Globus pallidus (tissue), 1 donor: ENCODE data around the gene SORD.
"Not testable (repeated sequence)": the region's sequence is repeated elsewhere in the genome, so short reads cannot be mapped to it uniquely, and the experiment has no call there.

Source experiments
- DNase-seq: peaks from one replicate; pipeline ENCODE4 v3.0.0-alpha.2; 2015; ENCODE audit warnings: low spot score

SORD gene

DNA sequence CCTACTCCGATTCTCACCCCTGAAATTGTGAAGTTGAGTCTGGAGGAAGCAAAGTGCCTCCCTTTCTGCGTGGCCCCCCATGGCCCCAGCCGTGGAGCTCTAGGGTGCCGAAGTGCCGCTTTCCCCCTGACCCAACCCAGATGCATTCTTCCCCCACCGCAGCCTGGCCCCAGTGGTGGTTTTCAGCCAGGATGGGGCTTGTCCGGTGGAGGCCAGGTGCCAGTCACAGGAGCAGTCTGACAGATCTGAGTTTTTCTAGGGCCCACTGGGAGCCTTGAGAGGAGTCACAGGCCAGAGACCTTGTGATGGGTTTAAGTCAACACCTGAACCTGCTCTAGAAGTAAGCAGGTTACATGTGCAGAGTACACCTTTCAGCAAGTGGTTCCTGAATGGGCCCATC is 39.3 kb downstream of the SORD start:
- DNase-seq = not testable (repeated sequence)

GRCh38 chr15:45064386-45064785 is 41.4 kb downstream of the SORD start:
- DNase-seq = no peak

- DNase-seq = not testable (repeated sequence)
Observed at GRCh38 chr15:45069942-45070360, 47.0 kb downstream of the SORD start.

GRCh38 chr15:45073602-45074001 is 50.6 kb downstream of the SORD start:
- DNase-seq = not testable (repeated sequence)

GRCh38 chr15:45075440-45076320 is 52.7 kb downstream of the SORD start:
- DNase-seq = not testable (repeated sequence)

DNA sequence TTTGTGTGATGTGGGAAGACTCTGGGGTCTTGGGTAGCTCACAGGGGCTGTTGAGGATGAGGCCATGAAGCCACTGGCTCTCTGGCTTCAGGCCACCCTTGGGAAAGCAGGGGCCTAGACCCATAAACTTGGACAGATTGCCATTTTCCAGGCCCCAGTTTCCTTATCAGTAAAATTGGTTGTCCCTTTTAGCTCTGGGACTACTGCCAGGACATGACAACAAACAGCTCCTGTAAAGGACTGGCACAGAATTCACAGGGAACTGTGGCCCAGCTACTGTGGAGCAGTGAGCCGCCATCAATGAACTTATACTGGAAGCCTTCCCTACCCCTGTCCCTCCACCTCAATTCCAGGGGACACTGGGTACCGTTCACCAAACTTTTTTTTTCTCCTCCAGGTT is 54.4 kb downstream of the SORD start:
- not testable (repeated sequence) for DNase-seq

DNA sequence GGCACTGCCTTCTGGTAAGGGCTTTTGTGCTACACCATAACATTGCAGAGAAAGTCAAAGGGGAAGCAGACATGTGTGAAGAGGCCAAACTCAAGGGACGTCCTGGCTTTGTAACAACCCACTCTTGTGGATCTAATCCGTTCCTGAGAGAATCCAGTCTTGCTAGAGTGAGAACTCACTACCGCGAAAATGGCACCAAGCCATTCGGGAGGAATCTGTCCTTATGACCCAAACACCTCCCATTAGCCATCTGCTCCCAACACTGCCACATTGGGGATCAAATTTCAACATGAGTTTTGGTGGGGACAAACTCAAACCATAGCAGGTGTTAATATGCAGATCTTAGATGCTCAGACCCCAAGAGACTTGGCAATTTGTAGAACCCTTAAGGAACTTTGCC is 56.2 kb downstream of the SORD start:
- not testable (repeated sequence) for DNase-seq

- not testable (repeated sequence) for DNase-seq
Observed at GRCh38 chr15:45079628-45080246, 56.7 kb downstream of the SORD start.

GRCh38 chr15:45080593-45080992 is 57.6 kb downstream of the SORD start:
- not testable (repeated sequence) for DNase-seq

- not testable (repeated sequence) for DNase-seq
Observed at GRCh38 chr15:45082412-45082811, 59.4 kb downstream of the SORD start.

DNA sequence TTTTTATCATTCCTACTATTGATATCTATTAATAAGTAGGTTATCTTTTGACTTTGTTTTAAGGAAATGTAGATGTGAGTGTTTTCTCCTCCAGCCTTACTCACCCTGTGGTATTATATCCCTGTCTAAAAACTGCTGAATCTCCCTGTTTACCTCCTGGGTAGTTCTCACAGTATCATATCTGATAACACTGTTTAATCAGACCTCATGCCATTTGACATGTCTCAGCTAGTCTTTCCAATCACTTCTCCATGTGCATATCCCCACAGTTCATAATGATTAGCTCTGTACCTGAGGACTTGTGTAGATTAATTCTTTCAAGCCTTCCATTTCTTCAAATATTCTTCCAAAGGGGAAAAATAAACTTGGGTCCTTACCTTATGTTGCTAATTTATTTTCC is 60.2 kb downstream of the SORD start:
- DNase-seq = no peak

- no peak for DNase-seq
Observed at GRCh38 chr15:45084163-45084562, 61.2 kb downstream of the SORD start.

GRCh38 chr15:45087513-45087912 is 64.5 kb downstream of the SORD start:
- DNase-seq = no peak

- DNase-seq = no peak
Observed at GRCh38 chr15:45088801-45089711, 66.1 kb downstream of the SORD start.

DNA sequence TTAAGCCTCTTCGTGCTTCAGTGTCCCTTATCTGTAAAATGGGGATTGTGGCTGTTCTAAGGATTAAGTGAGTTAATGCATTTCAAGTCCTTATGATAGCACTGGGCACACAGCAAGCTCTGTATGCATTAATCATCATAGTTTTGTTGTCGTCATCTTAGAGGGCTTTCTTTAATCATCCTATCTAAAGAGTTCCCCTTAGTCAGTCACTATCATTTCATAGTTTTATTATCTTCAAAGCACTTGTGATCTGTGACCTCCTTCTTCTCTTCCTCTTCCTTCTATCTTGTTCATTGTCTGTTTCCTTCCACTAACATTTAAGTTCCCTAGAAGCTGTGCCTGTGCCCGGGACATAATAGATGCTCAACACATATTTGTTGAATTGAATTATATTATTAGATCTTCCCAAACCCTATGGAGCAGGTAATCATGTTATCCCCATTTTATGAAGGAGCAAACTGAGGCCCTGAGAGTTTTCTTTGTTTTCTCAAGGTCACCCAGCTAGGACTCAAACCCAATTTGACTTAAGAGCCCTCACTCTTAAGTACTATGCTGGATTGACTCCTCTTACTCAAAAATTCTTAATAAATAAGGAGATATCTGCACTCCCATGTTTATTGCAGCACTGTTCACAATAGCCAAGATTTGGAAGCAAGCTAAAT is 66.8 kb downstream of the SORD start:
- no peak for DNase-seq

GRCh38 chr15:45091161-45091560 is 68.2 kb downstream of the SORD start:
- no peak for DNase-seq

DNA sequence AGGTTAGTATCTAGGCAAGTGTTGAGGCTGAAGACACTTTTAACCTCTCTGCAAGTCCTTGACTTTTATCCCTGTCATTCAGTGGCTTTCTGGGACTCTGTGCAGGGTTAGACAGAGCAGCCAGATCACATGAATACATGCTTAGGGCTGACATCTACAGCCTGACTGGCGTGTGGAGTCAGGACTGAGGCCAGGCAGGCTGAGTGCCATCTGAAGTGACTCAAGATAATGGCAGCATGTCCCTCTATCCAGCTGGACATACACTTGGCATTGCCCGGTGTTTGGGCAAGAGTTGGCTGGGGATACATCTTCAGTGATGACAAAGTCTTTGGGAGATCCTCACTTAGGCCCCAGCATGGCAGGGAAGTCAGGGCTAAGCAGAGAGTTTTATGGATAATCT is 68.6 kb downstream of the SORD start:
- DNase-seq = no peak

GRCh38 chr15:45093013-45093412 is 70.0 kb downstream of the SORD start:
- DNase-seq = no peak

DNA sequence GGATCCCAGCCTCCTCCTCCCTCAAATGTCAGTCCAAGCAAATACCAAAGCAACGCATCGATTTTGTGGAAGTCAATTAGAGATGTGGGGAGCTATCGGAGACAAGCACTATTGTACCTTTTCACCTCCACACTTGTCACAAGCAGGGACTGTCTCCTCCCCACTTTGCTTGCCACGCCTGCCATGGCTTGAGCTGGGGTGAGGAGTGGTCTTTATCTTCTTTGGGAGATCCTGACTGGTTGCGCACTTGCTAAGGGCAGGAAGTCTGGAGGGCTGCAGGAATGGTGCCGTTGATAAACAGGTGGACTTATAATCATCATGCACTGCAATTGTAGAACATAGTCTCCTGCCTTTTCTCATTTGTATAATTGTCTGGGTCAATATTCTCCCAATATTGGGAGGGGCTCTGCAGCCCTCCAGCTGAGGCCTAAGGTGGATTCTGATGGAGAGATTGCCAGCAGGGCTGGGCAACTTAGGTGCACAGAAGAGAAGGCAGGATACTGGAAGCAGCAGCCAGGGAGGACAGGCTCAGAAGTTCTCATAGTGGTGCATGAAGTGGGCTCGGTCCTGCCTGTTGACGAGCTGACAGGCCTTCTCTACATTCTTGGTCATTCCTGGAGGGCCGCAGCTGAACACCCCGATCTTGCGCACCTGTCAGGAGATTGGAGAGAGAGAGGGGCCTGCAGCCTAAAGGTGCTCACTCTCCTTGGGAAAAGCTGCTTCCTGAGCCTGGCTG is 70.8 kb downstream of the SORD start:
- DNase-seq = no peak

DNA sequence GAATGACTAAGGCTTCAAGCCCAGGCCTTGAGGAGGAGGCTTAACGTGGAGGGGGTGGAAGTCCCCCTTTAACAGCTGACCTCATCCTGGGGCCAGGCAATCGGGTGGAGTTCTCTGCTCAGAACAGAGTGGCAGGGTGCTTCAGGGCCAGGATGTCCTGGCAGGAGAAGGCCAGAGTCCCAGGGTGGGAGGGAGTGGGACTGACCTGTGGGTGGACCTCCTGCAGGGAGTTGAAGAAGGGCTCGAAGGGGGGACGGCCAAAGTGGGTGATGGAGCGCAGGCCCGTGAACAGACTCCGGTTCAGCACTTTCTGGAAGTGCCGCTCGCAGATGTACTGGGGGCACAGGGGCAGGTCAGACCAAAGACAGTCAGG is 71.3 kb downstream of the SORD start:
- DNase-seq = no peak

GRCh38 chr15:45095661-45096060 is 72.7 kb downstream of the SORD start:
- DNase-seq = no peak
